NCI-H524 treated with DMSO at 0.1 percent for 48 hours (cell line): ENCODE results near the gene SEMA5A.

ENCODE experiments used
- DNase-seq: peaks from one replicate; lab custom pipeline; 2025; lab: John Stamatoyannopoulos, UW

The SEMA5A gene

DNA sequence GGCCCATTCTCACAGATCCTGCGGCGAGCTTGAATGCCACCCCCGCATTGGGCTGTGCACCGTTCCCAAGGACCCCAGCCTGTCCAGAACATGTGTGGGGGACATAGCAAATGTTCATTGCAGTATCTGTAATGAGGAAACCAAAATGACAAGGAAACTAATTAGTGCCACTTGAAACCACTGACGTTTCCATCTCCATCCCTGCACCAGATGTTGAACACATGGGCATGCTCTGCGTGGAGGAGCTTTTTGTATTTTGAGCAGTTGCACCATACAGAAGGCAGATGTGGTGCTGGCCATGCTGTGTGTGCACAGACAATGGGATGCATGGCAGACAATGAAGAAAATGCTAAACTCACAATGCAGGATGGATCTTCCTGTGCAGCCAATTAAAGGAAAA, 437.7 kb downstream of the SEMA5A start:
- DNase-seq, result peak; percentile 36

DNA sequence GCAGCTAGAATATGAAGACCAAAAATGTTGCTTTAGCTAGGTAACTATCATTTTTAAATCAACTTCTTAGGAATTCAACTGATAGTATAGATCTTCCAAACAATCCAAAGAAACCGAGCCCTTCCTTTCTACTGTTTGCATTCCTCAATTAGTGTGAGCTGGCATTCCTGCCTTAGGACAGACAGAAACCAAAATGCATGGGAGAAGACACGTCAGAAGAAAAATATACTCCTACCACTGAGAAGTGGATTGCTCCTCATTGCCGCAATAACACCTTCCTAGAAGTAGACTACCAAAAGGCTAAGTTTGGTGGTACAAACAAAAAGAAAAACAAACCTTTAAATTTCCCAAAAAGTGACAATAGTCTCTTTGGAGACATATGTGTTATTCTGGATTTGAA, 440.0 kb downstream of the SEMA5A start:
- DNase-seq, result no peak

DNA sequence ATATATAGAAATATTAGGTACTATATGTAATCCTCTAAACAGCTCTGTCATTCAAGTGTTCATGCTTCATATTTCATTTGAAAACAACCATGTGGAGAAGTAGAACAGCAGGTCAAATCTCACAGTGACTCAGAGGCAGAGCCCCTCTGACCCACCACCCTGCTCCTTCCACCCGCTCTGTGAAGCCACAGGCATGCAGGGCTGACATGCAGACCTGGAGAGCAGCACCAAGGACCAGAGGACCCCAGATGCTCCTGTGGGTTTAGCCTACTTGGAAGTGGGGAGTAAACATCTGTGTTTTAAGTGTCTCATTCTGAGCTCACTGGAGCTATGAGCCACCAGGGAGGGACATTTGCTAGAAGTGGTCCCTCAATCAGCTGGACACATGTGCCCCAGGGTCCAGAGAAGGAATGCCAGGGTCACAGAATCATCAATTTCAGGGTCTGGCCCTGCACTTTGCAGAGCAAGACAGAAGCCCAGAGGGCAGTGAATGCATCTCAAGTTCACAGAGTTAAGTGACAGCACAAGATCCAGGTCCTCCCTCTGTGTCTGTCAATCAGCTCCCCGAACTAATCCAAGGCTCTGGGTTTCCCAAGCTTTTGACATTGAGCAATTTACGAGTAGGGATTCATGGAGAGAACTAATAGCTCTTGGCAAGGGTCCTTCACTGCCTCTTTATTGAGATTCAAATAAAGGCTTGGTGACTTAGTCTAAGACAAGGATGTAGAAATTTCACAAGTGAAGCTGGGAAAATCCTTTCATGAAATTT, 441.1 kb downstream of the SEMA5A start:
- no peak for DNase-seq

DNA sequence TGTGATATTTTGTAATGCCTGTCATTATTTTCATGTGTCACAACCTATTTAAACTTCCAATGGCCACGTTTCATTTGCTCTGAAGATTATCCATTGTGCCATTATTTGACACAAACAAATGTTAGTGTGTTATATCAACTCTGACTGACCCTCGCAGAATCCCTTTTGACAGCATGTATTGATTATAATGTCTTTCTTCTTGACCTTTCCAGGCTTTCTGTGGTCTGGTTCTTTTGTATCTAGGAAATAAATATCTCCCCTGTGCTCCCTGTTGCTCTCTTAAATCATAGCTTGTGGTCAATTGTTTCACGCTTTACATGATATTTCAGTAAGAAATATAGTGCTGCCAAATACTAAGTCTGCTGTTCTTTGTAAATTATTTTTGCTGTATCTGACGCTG, 442.6 kb downstream of the SEMA5A start:
- DNase-seq, result no peak

DNA sequence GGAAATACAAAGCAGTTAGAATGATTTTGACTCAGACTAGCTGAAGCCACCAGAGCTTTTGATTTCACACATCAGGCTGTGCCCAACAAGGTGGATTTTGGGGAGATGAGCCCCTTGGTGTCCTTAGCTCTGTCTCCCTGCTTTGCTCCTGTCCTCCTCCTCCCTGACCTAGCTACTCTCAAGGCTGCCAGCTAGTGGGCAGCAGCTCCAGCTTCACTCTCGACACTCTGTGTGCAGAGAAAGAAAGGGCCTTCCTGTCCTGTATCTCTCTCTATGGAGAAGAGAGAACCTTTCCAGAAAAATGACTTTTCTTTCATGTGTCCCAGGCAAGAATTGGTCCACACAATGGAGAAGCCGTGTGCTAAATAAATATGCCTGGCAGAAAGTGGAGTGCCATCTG, 446.2 kb downstream of the SEMA5A start:
- no peak for DNase-seq

DNA sequence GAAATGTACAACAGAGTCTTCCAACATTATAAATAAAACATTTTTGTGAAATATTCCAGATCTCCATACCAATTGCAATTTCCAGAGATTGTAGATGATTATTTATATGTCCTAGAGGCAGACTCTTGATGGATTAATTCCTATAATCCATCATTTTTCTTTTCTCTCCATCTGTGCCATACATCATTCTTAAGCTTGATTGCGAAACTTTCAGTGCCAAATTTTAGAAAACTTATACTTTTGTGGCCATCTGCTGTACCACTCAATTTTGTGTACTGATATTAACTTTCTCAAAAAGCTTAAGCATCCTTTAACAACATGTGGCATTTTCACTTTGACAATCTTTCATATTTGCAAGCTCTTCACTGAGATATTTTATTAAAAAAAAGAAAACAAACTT, 446.9 kb downstream of the SEMA5A start:
- DNase-seq, result peak; percentile 88

DNA sequence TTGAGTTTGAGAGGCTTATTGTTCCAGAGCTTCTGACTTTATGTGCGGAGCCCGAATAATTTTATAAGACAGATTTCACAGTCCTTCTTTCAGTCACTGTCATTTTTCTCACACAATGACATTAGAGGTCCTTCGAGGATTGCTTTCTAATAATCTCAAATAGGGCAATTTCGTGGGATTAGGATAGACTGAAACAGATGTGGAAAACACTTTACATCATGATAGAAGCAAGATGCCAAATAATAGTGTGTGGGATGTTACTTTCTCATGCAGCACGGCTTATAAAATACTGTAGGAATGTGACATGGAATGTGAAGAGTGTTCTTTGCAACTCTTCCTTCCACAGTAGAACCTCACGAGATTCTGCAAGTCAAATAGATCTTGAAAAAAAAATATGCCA, 451.3 kb downstream of the SEMA5A start:
- DNase-seq, result peak; percentile 80

DNA sequence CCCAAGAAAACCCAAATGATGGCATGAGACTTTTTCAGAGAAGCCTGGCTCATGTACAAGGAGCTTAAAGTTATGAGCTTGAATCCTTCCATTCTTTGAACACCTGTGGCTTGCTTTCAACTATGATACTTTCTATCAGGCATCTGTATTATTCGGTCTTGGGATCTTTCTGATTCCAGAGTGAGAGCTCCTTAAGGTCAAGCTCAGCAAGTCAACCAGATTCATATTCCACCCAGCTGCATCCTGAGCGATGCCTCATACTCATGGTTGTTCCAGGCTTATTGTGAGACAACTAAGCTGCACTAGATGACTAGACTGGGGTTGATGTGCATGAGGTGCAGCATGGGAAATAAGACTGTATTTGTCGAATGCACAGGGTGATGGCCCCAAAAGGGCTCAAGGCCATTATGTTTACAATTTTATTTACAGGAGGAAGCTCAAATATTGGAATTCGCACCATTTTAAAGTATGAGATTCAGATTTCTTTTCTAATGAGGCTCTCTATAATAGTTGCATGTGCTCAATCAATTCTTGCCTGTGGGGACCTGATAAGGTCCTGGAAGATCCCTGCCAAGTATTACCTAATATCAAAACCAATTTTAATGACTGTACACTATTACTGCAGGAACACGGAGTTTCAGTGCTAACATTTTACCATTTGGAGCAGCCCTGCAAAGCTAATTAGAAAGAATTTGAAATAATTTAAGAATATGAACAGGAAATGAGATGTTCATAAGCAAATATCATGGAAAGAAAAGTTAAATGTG, 453.8 kb downstream of the SEMA5A start:
- no peak for DNase-seq

DNA sequence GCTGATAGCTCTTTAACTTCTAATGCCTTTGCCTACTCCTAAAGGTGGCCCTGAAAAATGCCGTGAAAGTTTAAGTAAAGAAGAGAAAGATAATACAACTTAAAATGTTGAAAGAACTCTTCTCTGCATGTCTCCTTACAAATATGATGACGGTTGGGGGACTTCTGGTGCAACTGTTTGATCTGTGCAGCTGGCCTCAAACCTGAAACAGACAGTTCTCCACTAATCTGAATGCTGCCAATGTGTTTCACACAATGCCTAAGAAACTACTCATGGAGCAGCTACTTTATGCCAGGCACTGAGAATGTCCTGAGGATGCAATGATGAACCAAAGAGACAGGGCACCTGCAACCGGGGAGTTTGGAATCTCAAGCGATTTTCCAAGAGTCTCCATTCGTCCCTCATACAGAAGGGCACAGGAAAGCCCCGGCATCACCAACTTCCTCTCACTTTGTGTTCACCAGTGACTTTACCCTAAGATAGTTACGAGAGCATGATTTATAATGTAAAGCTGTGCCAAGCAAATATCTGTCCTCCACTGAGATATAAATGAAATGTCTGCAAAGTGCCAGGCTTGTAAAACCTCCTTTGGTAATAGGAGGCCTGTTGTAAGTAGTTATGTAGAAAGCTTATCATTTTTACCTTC, 455.4 kb downstream of the SEMA5A start:
- DNase-seq, result no peak

DNA sequence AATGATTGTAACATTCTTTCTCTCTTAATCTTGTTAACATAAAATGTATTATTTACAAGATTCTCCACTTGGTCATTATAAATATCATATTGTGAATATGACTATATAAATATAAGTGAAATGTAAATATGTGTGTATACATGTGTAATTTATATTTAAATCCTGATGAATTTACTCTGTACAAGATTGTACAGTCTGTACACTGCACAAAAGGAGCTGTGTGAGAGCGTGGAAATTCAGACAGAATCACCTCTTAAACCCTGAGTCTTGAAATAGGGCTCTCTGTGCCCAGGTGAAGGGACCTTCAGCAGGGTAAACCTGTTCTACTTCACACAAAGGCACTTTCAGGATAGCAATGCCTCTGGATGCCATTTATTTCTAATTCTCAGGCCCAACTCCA, 456.0 kb downstream of the SEMA5A start:
- DNase-seq, result no peak

DNA sequence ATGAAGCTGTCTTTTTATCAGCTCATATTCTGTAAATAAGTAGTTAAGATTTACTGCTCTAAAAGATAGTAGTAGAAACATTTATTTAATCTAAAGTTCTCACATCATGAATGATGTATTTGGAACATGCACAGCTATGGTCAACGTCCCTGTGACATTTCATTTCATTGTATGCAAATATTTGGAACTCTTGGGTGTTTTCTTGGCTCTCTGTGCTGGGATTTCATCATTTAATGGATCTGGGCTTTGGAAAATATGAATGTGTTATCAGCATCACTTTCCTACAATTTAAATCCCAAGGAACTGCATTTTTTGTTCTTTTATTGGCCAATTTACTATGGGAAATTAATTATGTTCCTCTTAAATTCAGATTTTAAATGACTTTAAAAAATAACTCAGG, 462.9 kb downstream of the SEMA5A start:
- DNase-seq, result no peak

DNA sequence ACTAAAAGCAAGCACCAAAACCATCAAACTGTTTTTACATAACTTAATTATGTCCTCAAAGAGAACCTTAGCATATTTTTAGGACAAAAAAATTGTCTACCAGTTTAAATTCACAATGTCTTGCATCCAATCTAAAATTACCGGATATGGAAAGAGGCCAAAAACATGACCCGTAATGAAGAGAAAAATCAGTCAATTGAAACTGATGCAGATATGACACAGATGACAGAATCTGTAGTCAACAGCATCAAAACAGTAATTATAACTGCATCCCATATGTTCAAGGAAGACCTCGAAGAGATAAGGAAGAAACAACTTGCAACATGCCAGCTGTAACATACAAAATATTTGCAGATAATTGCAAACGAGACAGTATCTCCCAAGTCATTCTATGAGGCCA, 473.2 kb downstream of the SEMA5A start:
- DNase-seq, result no peak

DNA sequence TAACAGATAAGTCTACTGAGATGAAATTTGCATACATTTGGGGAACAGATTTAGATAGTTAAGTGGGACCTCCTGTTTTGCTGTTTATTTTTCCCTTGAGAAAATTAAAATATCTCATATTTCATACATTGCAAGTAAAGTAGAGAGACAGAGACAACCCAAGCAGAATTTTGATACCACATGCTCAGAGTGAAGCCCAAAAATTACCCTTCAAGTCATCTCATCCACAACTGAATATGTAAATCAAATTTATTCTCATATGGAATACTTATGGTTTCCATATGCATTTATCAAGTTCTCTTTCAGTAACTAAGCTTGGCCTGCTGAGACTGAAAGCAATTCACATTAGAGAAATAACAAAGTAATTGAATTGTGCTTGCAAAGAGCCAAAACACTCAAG, 474.4 kb downstream of the SEMA5A start:
- DNase-seq, result no peak

DNA sequence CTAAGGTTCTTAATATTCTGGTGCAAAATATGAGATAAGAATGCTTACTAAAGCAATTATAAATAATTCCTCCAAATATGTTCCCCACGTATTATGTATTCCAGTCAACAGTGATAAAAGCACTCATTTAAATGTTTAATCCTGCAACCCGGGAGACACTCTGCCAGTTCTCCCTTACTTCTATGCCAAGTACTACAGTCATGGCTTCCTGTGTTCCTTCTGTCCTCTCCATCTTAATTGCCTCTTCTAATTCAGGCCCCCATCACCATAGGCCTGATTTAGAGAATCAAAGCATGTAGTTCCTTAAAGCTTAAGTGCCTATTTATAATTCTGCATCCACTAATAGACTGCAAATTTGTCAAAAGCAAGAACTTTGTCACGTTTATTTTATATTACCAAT, 474.8 kb downstream of the SEMA5A start:
- DNase-seq, result no peak

DNA sequence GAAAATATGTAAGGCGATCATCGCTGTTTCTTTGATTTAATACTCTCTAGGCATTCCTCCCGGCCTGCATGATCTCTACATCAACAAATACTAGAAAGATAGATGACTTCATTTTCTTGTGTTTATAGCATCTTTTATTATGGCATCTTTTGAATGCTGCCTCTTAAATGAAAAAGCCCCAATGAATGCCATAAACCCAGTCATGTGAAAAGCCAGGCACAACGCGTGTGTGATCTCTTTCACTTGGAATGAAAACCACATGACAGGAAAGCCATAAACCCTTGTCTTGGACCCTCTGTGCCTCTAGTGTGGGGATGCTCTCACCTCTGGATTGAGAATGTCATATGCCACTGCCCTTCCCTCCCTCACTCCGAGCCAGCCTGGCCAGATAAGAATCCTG, 476.2 kb downstream of the SEMA5A start:
- DNase-seq, result no peak

DNA sequence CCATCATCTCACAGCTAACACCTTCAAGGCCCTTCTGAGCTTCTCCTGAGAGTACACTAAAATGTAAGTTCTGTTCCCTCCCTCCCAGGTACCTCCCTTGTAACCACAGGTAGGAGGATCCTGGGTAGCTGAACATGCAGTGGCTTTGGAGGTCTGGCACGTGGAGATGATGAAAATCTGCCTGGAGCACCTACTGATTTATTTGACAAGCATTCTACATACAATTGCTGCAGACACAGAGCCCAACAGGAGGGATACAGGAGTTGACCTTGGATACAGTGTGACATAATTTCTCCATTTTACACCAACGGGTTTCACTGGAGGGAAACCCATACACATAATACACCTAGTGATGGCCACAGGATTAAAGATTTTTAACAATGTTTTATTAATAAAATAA, 478.7 kb downstream of the SEMA5A start:
- DNase-seq, result no peak

DNA sequence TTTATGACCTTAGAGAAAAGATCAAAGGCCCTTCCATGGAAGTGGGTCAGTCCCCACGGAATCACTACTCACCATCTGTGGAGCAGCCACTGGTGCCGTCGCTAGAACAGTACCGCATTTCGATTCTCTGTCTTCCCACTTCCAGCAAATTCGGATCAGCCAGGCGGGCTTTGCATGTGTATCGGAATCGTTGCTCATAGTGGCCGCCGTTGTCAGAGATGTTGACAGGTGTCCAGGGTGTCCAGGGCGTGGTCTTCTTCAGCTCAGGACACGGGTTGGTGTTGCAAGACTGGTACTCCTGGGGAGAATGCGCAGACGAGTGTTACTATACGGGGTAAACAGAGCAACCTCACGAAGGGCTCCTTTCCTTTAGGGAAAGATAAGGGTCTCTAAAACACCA, 479.5 kb downstream of the SEMA5A start:
- no peak for DNase-seq

DNA sequence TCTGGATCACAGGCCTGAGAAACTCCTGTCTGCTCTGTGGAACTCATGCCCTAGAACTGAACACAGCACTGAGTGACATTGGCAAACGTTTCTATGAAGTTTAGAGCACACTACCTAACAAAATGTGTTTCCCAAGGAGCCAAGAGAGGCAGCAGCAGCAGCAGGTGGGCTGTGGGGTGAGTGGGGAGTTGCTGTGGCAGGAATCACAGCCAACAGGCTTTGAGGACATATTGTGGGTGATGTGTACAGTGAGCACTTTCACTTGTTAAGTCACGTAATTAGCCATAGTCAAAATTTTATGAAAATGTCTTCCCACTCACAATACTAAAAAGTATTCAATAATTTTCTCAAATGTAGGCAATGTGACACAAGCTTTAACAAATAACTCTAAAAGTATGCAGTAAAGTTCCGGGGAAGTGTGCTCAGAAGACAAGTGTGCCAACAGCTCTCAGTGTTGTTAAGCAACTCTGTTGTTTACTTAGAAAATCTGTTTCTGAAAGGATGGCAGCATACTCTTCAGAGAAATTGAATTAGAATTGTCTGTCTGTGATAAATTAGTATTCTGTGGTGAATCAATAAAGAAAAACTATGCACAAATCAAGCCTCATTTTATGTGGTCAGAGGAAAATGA, 482.1 kb downstream of the SEMA5A start:
- no peak for DNase-seq

DNA sequence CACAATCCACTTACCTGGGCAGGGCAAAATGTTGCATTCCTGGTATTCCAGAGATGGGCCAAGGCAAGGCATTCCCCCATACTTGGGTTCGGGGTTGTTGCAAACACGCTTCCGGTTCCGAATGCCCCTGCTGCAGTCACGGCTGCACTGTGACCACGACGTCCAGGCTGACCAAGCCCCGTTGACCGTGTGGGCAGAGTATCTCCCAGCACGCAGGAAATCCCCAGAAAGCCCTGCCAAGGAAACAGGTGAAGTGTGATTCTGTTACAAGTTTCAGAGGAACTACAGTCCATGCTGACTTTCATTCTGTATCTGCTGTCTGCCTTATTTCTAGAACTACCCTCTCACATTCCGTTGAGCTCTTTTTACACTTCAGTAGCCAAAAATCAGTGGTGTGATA, 483.0 kb downstream of the SEMA5A start:
- DNase-seq, result no peak

DNA sequence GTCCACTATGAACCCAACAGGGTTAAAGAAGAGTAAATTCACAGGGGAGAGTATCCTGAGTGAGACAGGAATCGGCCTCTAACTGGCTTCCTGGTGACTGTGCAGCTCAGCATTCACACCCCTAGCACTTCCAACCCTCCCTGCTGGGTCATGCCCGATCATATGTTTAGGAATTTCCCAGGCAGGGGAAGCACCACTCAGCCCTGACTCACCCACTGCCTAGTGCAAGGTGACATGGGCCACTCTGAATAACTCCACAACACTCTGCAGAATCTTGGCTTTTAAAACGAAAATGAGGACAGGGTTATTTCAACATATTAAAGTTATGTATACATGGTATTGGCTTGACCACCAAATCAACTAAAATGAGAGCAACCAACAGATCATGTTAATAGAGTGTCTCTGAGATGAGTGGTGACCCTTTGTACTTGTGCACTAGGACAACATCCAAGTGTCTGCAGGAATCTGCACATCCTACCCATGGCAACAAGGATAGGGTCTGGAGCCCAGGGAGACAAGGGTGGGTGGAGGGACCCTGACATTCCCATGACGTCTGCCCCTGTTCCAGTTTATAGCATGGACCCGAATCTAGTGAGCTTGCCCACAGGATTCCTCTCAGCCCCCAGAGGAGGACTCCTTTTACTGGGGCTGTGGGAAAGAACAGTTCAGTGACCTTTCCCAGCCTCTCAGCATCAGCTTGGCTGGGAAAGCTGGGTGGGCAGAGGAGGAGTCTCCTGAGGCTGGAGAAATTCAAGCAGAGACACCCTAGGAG, 485.8 kb downstream of the SEMA5A start:
- DNase-seq, result no peak

DNA sequence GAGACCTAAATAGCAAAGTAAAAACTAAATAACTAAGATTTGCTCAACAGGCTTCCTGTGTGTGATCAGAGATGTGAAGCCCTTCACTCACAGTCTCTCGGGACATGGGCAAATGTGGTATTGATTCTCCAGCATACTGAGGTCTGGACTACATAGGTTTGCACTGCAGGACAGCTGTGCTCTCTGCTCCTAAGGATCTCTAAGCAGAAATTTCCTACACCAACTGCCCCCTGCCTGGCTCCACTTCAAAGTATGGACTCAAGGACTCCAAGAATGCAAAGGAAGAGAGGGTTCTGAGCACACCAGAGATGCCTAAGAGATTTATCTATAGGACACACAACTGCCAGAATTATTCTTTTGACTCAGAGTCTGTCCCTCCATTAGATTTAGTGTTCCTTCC, 487.2 kb downstream of the SEMA5A start:
- DNase-seq, result no peak

DNA sequence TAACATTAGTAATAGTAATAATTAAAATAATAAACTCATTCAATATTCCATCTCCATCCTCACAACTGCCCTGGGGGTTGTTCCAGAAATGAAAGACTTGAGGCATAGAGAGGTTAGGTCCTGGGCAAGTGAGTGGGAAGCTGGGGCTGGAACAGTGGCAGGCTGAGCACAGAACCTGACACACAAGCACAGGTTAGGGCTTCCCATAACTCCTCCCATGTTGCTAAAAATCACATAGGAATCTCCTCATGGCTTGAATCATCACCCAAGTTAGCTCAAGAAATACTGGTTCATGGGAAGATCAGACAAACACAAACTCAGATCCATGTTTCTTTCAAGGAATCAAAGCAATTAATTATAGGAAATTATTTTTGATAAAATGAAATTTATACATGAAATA, 487.7 kb downstream of the SEMA5A start:
- no peak for DNase-seq
